ENCODE data around the gene FLACC1.

Gene FLACC1

GRCh38 chr2:201279079-201279478 lies 78.1 kb downstream of the FLACC1 start:
- no peak overlapping the region for H3K4me3 ChIP-seq (ENCODE audit: low read length)
- no peak for TF ChIP-seq CTCF (IDR thresholded peaks at IDR 0.05; ENCODE audit: insufficient read depth, low read depth, low read length, missing control alignments)
- DNase-seq (ENCODE audit: low read depth): no peak

- no peak overlapping the region for H3K4me3 ChIP-seq (ENCODE audit: low read length)
- no peak for TF ChIP-seq CTCF (IDR thresholded peaks at IDR 0.05; ENCODE audit: insufficient read depth, low read depth, low read length, missing control alignments)
- no peak for DNase-seq (ENCODE audit: low read depth)
These were observed 80.6 kb downstream of the FLACC1 start for GRCh38 chr2:201276511-201276910.

GRCh38 chr2:201275990-201276389 lies 81.2 kb downstream of the FLACC1 start:
- TF ChIP-seq CTCF (IDR thresholded peaks at IDR 0.05; ENCODE audit: insufficient read depth, low read depth, low read length, missing control alignments): no peak
- no peak overlapping the region for H3K4me3 ChIP-seq (ENCODE audit: low read length)
- no peak for DNase-seq (ENCODE audit: low read depth)

- no peak for DNase-seq (ENCODE audit: low read depth)
- TF ChIP-seq CTCF (IDR thresholded peaks at IDR 0.05; ENCODE audit: insufficient read depth, low read depth, low read length, missing control alignments): no peak
These were observed 82.1 kb downstream of the FLACC1 start for GRCh38 chr2:201275069-201275468.

GRCh38 chr2:201273330-201273983 lies 83.7 kb downstream of the FLACC1 start:
- no peak for DNase-seq (ENCODE audit: low read depth)
- no peak overlapping the region for H3K4me3 ChIP-seq (ENCODE audit: low read length)
- no peak for TF ChIP-seq CTCF (IDR thresholded peaks at IDR 0.05; ENCODE audit: insufficient read depth, low read depth, low read length, missing control alignments)

More at GRCh38 chr2:201275069-201275468, 82.1 kb downstream of the FLACC1 start:
- H3K4me3 ChIP-seq (ENCODE audit: low read length): no peak overlapping the region

GRCh38 chr2:201271917-201272316 lies 85.2 kb downstream of the FLACC1 start:
- no peak overlapping the region for H3K4me3 ChIP-seq (ENCODE audit: low read length)
- DNase-seq (ENCODE audit: low read depth): no peak
- TF ChIP-seq CTCF (IDR thresholded peaks at IDR 0.05; ENCODE audit: insufficient read depth, low read depth, low read length, missing control alignments): no peak
